GM18502 (cell line): ENCODE measurements around the gene DOP1B.
"Not testable (repeated sequence)": the region's sequence is repeated elsewhere in the genome, so short reads cannot be mapped to it uniquely, and the experiment has no call there.

Experiments used
- ATAC-seq: cut with Tn5 transposase; IDR thresholded peaks from one replicate; pipeline ENCODE4 v1.9.1; 2021; ENCODE audit warnings: mild to moderate bottlenecking; ENCODE audit not compliant: unreplicated experiment, poor library complexity

The DOP1B gene

GRCh38 chr21:36171336-36171735 lies 14.7 kb downstream of the DOP1B start:
- no peak for ATAC-seq

GRCh38 chr21:36171741-36172331 lies 15.2 kb downstream of the DOP1B start:
- no peak for ATAC-seq

- no peak for ATAC-seq
Measured at GRCh38 chr21:36174780-36175179, 18.2 kb downstream of the DOP1B start.

- ATAC-seq, result no peak
Measured at GRCh38 chr21:36175771-36176565, 19.3 kb downstream of the DOP1B start.

GRCh38 chr21:36178349-36178748 lies 21.7 kb downstream of the DOP1B start:
- no peak for ATAC-seq

GRCh38 chr21:36179145-36179544 lies 22.5 kb downstream of the DOP1B start:
- no peak for ATAC-seq

- no peak for ATAC-seq
Measured at GRCh38 chr21:36180963-36181362, 24.3 kb downstream of the DOP1B start.

GRCh38 chr21:36183144-36183795 lies 26.6 kb downstream of the DOP1B start:
- ATAC-seq, result no peak

- no peak for ATAC-seq
Measured at GRCh38 chr21:36184545-36184944, 27.9 kb downstream of the DOP1B start.

- ATAC-seq, result no peak
Measured at GRCh38 chr21:36185523-36185922, 28.9 kb downstream of the DOP1B start.

- no peak for ATAC-seq
Measured at GRCh38 chr21:36186081-36186480, 29.5 kb downstream of the DOP1B start.

- ATAC-seq, result no peak
Measured at GRCh38 chr21:36186506-36187399, 30.1 kb downstream of the DOP1B start.

- no peak for ATAC-seq
Measured at GRCh38 chr21:36188081-36188681, 31.6 kb downstream of the DOP1B start.

GRCh38 chr21:36188937-36189336 lies 32.3 kb downstream of the DOP1B start:
- no peak for ATAC-seq

GRCh38 chr21:36190736-36191135 lies 34.1 kb downstream of the DOP1B start:
- ATAC-seq, result no peak

- no peak for ATAC-seq
Measured at GRCh38 chr21:36193200-36193599, 36.6 kb downstream of the DOP1B start.

- ATAC-seq, result no peak
Measured at GRCh38 chr21:36194024-36194423, 37.4 kb downstream of the DOP1B start.

- ATAC-seq, result no peak
Measured at GRCh38 chr21:36195613-36196012, 39.0 kb downstream of the DOP1B start.

GRCh38 chr21:36199021-36199420 lies 42.4 kb downstream of the DOP1B start:
- no peak for ATAC-seq

- ATAC-seq, result not testable (repeated sequence)
Measured at GRCh38 chr21:36199575-36199974, 43.0 kb downstream of the DOP1B start.
